ENCODE data around the gene C4orf54.

C4orf54 gene
- 0 reads per million in 2 experiments for total RNA-seq

- no peak for DNase-seq (ENCODE audit: low read depth)
These were observed at the start of gene C4orf54 for GRCh38 chr4:99657798-99658197. TSS of gene C4orf54 (minus strand) at chr4:99657828. CDS start at chr4:99654648, 3,180 bp downstream.

- no peak for DNase-seq (ENCODE audit: low read depth)
These were observed 48.3 kb upstream of the C4orf54 start for GRCh38 chr4:99705891-99706290.

- no peak for DNase-seq (ENCODE audit: low read depth)
These were observed 39.2 kb upstream of the C4orf54 start for GRCh38 chr4:99696801-99697200.

GRCh38 chr4:99693140-99693539, 35.5 kb upstream of the C4orf54 start:
- no peak for DNase-seq (ENCODE audit: low read depth)

GRCh38 chr4:99690990-99691389, 33.4 kb upstream of the C4orf54 start:
- no peak for DNase-seq (ENCODE audit: low read depth)

GRCh38 chr4:99690472-99690871, 32.8 kb upstream of the C4orf54 start:
- DNase-seq (ENCODE audit: low read depth): no peak

- DNase-seq (ENCODE audit: low read depth): no peak
These were observed 29.5 kb upstream of the C4orf54 start for GRCh38 chr4:99687120-99687519.

GRCh38 chr4:99685234-99685633, 27.6 kb upstream of the C4orf54 start:
- DNase-seq (ENCODE audit: low read depth): no peak

GRCh38 chr4:99683895-99684294, 26.3 kb upstream of the C4orf54 start:
- DNase-seq (ENCODE audit: low read depth): no peak

GRCh38 chr4:99679976-99680375, 22.3 kb upstream of the C4orf54 start:
- DNase-seq (ENCODE audit: low read depth): no peak

GRCh38 chr4:99679204-99679603, 21.6 kb upstream of the C4orf54 start:
- no peak for DNase-seq (ENCODE audit: low read depth)

- DNase-seq (ENCODE audit: low read depth): no peak
These were observed 19.5 kb upstream of the C4orf54 start for GRCh38 chr4:99677161-99677560.

GRCh38 chr4:99670409-99671073, 12.9 kb upstream of the C4orf54 start:
- DNase-seq (ENCODE audit: low read depth): no peak

GRCh38 chr4:99669084-99669483, 11.5 kb upstream of the C4orf54 start:
- no peak for DNase-seq (ENCODE audit: low read depth)

GRCh38 chr4:99668472-99668871, 10.8 kb upstream of the C4orf54 start:
- DNase-seq (ENCODE audit: low read depth): no peak

GRCh38 chr4:99665983-99666382, 8.4 kb upstream of the C4orf54 start:
- no peak for DNase-seq (ENCODE audit: low read depth)

- DNase-seq (ENCODE audit: low read depth): no peak
These were observed 7.1 kb upstream of the C4orf54 start for GRCh38 chr4:99664716-99665115.

GRCh38 chr4:99661907-99662306, 4.3 kb upstream of the C4orf54 start:
- no peak for DNase-seq (ENCODE audit: low read depth)

GRCh38 chr4:99658666-99659065, 1.0 kb upstream of the C4orf54 start:
- DNase-seq (ENCODE audit: low read depth): no peak

- no peak for DNase-seq (ENCODE audit: low read depth)
These were observed 2.1 kb downstream of the C4orf54 start for GRCh38 chr4:99655308-99656081.

- no peak for DNase-seq (ENCODE audit: low read depth)
These were observed 3.3 kb downstream of the C4orf54 start for GRCh38 chr4:99654361-99654761.

- DNase-seq (ENCODE audit: low read depth): no peak
These were observed 3.7 kb downstream of the C4orf54 start for GRCh38 chr4:99653916-99654315.
